ENCODE measurements around the gene LNPK.
"Not testable (repeated sequence)": the region's sequence is repeated elsewhere in the genome, so short reads cannot be mapped to it uniquely, and the experiment has no call there.

Gene LNPK

GRCh38 chr2:175904035-175904434, 98.0 kb downstream of the LNPK start:
- DNase-seq (ENCODE audit: low read depth) = no peak

- DNase-seq (ENCODE audit: low read depth) = no peak
Observed at GRCh38 chr2:175903384-175903936, 98.6 kb downstream of the LNPK start.

GRCh38 chr2:175895957-175896356, 106.1 kb downstream of the LNPK start:
- DNase-seq (ENCODE audit: low read depth) = not testable (repeated sequence)

GRCh38 chr2:175892046-175892445, 110.0 kb downstream of the LNPK start:
- no peak for DNase-seq (ENCODE audit: low read depth)

GRCh38 chr2:175890636-175891242, 111.3 kb downstream of the LNPK start:
- DNase-seq (ENCODE audit: low read depth) = no peak

GRCh38 chr2:175889701-175890302, 112.3 kb downstream of the LNPK start:
- DNase-seq (ENCODE audit: low read depth) = no peak

- no peak for DNase-seq (ENCODE audit: low read depth)
Observed at GRCh38 chr2:175887776-175888175, 114.3 kb downstream of the LNPK start.

GRCh38 chr2:175884697-175885393, 117.2 kb downstream of the LNPK start:
- DNase-seq (ENCODE audit: low read depth) = no peak

GRCh38 chr2:175883586-175884194, 118.4 kb downstream of the LNPK start:
- no peak for DNase-seq (ENCODE audit: low read depth)

- no peak for DNase-seq (ENCODE audit: low read depth)
Observed at GRCh38 chr2:175879679-175880078, 122.4 kb downstream of the LNPK start.

GRCh38 chr2:175877845-175878544, 124.1 kb downstream of the LNPK start:
- no peak for DNase-seq (ENCODE audit: low read depth)

- DNase-seq (ENCODE audit: low read depth) = no peak
Observed at GRCh38 chr2:175874291-175874690, 127.8 kb downstream of the LNPK start.
